ENCODE results near the gene USP34.

GRCh38 chr2:61380056-61380881 is 90.6 kb downstream of the USP34 start:
- TF ChIP-seq SUZ12 (IDR thresholded peaks at IDR 0.05; ENCODE audit: extremely low read depth, insufficient read depth, insufficient read length) (no peak), YY1 (IDR thresholded peaks at IDR 0.05; ENCODE audit: insufficient read depth, insufficient read length) (no peak), ZNF274 (IDR thresholded peaks at IDR 0.05; ENCODE audit: low read depth, low read length) (no peak)

Data from NT2/D1 (cell line).